NCI-H345 treated with DMSO at 0.1 percent for 48 hours (cell line): ENCODE measurements around the gene PM20D1.
"Not testable (repeated sequence)": the region's sequence is repeated elsewhere in the genome, so short reads cannot be mapped to it uniquely, and the experiment has no call there.

Experiments used
- DNase-seq: peaks from one replicate; lab custom pipeline; 2025; ENCODE audit not compliant: unreplicated experiment; lab: John Stamatoyannopoulos, UW

PM20D1 gene, protein sequence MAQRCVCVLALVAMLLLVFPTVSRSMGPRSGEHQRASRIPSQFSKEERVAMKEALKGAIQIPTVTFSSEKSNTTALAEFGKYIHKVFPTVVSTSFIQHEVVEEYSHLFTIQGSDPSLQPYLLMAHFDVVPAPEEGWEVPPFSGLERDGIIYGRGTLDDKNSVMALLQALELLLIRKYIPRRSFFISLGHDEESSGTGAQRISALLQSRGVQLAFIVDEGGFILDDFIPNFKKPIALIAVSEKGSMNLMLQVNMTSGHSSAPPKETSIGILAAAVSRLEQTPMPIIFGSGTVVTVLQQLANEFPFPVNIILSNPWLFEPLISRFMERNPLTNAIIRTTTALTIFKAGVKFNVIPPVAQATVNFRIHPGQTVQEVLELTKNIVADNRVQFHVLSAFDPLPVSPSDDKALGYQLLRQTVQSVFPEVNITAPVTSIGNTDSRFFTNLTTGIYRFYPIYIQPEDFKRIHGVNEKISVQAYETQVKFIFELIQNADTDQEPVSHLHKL

GRCh38 chr1:205849619-205850355, at the start of gene PM20D1:
TSS of gene PM20D1 (minus strand) at chr1:205850132. CDS start at chr1:205850072, 60 bp downstream.
- DNase-seq, result no peak

DNA sequence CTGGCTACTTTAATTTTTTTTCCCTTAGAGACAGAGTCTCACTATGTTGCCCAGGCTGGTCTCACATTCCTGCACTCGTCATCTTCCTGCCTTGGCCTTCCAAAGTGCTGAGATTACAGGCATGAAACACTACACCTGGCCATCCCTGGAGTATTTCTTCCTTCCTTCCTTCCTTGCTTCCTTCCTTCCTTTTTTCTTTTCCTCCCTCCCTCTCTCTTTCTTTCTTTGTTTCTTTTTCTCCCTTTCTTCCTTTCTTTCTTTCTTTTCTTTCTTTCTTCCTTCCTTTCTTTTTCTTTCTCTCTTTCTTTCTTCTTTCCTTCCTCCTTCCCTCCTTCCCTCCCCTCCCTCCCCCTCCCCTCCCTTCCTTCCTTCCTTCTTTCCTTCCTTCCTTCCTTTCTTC, 46.4 kb upstream of the PM20D1 start:
- DNase-seq, result no peak

GRCh38 chr1:205894119-205894518, 44.2 kb upstream of the PM20D1 start:
- not testable (repeated sequence) for DNase-seq

DNA sequence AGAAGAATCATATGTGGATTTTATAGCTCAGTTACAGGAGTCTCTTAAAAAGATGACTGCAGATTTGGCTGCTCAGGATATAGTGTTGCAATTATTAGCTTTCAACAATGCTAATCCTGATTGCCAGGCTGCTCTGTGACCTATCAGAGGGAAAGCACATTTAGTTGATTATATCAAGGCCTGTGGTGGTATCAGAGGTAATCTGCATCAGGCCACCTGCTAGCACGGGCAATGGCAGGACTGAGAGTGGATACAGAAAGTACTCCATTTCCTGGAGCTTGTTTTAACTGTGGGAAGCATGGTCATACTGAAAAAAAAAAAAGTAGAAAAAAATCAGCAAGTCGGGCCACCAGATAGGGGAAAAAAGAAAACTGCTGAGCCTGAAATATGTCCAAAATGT, 42.2 kb upstream of the PM20D1 start:
- not testable (repeated sequence) for DNase-seq

DNA sequence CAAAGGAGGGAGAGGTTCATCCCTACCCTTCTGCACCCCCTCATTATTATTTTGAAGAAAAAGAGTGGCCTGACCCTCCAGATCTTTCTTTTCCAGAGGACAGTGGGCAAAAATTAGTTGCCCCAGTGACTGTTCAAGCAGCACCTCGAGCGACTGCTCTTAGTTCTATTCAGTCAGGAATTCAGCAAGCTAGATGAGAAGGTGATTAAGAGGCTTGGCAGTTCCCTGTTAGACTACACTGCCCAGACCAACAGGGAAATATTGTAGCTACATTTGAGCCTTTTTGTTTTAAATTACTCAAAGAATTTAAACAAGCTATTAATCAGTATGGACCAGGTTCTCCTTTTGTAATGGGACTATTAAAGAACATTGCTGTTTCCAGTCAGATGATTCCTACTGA, 41.5 kb upstream of the PM20D1 start:
- not testable (repeated sequence) for DNase-seq

- not testable (repeated sequence) for DNase-seq
Observed at GRCh38 chr1:205890631-205891030, 40.7 kb upstream of the PM20D1 start.

DNA sequence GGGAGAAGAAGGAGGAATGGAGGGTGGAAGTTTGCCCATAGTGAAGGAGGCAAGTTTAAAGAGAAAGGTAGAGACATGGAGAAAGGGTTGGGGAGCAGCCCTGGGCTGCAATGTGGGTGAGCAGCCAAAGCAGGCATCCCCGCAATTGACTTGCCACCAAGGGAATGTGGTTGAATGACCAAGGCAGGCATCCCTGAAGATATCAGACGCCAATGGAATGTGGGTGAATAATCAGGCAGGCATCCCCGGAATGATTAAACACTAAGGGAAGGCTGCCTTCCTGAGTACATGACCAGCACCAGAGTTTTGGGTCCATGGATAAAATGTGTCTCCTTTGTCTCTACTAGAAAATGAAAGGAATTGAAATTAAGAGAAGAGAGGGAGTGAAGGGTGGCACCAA, 39.8 kb upstream of the PM20D1 start:
- DNase-seq, result not testable (repeated sequence)

DNA sequence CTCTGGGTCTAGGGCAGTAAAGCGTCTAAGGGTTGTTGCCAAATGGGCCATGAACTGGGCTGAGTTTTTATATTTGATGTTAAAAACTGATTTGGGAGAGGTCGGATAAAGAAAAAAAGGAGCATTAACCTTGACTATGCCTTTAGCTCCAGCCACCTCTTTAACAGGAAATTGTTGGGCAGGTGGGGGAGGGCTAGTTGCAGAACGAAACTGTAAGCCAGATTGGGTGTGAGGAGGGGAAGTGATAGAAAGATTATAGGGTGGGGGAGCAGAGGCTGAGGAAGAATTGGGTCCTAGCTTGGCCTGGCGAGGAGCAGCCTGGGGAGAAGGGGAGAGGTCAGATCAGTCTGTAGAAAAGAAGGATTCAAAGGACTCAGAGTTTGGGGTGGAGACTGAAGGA, 39.1 kb upstream of the PM20D1 start:
- DNase-seq, result not testable (repeated sequence)

DNA sequence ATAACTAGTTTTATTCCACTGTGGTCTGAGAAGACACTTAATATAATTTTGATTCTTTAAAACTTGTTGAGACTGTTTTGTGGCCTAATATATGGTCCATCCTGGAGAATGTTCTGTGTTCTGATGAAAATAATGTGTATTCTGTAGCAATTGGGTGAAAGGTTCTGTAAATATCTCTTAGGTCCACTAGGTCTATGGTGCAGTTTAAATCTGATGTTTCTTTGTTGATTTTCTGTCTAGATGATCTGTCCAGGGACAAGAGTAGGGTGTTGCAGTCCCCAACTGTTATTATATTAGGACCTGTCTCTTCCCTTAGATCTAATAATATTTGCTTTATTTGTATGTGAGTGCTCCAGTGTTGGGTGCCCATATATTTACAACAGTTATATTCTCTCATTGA, 33.9 kb upstream of the PM20D1 start:
- no peak for DNase-seq

DNA sequence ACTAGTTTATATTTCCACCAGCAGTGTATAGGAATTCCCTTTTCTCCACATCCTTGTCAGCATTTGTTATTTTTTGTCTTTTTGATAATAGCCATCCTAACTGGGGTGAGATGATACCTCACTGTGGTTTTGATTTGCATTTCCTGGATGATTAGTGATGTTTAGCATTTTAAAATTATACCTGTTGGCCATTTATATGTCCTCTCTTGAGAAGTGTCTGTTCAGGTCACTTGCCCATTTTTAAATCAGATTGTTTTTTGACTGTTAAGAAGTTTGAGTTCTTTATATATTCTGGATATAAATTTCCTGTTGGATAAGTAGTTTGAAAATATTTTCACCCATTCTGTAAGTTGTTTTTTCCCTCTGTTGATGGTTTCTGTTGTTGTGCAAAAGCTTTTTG, 31.0 kb upstream of the PM20D1 start:
- DNase-seq, result no peak

- DNase-seq, result no peak
Observed at GRCh38 chr1:205879974-205880373, 30.0 kb upstream of the PM20D1 start.

DNA sequence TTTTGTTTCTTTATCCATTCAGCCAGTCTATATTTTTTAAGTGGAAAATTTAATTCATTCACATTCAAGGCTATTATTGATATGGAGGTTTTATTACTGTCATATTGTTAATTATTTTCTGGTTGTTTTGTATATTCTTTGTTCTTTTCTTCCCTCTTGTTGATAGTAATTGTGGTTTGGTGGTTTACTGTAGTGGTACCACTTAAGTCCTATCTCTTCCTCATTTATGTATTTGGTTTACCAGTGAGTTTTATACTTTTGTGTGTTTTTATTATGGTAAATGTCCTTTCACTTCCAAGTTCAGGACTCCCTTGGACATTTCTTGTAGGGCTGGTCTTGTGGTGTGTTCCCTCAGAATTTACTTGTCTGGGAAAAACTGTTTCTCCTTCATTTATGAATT, 28.1 kb upstream of the PM20D1 start:
- no peak for DNase-seq

DNA sequence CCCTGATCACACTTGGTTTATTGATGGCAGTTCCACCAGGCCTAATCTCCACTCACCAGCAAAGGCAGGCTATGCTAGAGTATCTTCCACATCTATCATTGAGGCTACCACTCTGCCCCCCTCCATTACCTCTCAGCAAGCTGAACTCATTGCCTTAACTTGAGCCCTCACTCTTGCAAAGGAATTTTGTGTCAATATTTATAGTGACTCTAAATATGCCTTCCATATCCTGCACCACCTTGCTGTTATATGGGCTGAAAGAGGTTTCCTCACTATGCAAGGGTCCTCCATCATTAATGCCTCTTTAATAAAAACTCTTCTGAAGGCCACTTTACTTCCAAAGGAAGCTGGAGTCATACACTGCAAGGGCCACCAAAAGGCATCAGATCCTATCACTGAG, 23.2 kb upstream of the PM20D1 start:
- DNase-seq, result not testable (repeated sequence)

- no peak for DNase-seq
Observed at GRCh38 chr1:205870236-205870635, 20.3 kb upstream of the PM20D1 start.

DNA sequence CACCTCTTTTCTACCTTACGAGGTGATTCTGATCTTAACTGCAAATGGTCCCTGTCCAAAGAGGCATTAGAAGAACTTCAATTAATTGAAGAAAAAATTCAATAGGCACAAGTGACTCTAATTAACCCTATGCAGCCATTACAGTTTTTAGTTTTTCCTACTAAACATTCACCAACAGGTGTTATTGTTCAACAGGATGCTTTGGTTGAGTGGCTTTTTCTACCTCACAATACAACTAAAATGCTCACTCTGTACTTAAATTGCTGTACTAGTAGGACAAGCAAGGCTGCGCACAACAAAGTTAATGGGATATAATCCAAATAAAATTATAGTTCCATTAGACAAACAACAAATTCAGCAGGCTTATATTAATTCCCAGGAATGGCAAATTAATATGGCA, 11.6 kb upstream of the PM20D1 start:
- no peak for DNase-seq

DNA sequence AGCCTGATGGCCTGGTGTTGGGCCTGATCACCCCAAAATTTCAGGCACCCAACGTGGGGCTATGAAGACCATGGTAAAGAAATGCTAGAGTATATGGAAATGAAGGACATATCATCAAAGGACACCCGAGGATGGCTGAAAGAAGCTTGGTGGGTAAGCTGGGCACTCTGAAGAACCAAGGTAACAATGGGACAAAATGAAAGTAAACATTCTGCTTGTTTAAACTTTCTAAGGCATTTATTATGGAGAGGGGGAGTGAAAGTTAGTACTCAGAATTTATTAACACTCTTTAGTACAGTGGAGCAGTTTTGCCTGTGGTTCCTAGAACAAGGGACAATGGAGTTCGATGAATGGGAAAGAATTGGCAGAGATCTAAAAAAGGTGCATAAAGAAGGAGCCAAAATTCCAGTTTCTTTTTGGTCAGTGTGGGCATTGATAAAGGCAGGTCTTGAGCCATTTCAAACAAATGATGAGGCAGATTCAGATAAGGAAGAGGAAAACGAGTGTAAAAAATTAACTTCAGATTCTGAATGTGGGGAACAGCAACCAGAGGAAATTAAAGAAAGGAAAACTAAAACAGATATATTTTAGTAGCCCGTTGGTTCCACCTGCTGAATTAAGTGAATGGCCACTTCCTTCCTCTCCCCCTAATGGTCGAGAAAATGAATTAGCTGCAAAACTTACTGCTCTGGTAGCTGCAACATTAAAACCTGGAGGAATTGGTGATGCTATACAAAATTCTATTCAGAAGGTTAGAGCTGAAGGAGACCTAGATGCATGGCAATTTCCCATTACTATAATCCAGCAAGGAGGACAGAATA, 8.4 kb upstream of the PM20D1 start:
- no peak for DNase-seq

- DNase-seq, result not testable (repeated sequence)
Observed at GRCh38 chr1:205857501-205857900, 7.6 kb upstream of the PM20D1 start.

- DNase-seq, result no peak
Observed at GRCh38 chr1:205856433-205856832, 6.5 kb upstream of the PM20D1 start.

GRCh38 chr1:205852969-205853368, 3.0 kb upstream of the PM20D1 start:
- no peak for DNase-seq

- no peak for DNase-seq
Observed at GRCh38 chr1:205851993-205852392, 2.1 kb upstream of the PM20D1 start.
